ENCODE results near the gene METAP2. TPM values are rescaled to one million over a fixed set of nuclear protein-coding genes. Genes with fewer than 3 reads are reported as not detected.

Gene METAP2
- total RNA-seq, 1 donor from 2014 or later, result 62.2 TPM

DNA sequence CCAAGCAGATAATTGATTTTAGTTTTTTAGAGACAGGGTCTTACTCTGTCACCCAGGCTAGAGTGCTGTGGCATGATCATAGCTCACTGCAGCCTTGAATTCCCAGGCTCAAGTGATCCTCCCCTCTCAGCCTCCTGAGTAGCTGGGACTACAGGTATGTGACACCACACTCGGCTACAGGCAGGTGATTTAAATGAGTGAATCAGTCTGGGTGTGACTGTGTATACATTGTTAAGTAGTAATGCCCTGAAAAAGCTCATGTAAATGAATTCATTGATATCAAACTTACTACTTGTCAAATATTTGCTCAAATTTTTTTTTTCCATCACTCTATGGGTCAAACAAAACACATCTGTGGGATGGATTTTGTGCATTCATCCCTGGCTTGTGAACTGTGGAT lies 83.7 kb downstream of the METAP2 start:
- DNase-seq (ENCODE audit: low read depth), result no peak
- Histone ChIP-seq H3K27me3 (ENCODE audit: control insufficient read depth, insufficient read depth, low read length) (no peaks in the 10 kb centered on the region), H3K4me3 (ENCODE audit: low read depth, low read length) (no peak overlapping the region), H3K36me3 (ENCODE audit: control insufficient read depth, insufficient read depth, low read length) (no peaks in the 10 kb centered on the region)
- TF ChIP-seq, protein P1, sequence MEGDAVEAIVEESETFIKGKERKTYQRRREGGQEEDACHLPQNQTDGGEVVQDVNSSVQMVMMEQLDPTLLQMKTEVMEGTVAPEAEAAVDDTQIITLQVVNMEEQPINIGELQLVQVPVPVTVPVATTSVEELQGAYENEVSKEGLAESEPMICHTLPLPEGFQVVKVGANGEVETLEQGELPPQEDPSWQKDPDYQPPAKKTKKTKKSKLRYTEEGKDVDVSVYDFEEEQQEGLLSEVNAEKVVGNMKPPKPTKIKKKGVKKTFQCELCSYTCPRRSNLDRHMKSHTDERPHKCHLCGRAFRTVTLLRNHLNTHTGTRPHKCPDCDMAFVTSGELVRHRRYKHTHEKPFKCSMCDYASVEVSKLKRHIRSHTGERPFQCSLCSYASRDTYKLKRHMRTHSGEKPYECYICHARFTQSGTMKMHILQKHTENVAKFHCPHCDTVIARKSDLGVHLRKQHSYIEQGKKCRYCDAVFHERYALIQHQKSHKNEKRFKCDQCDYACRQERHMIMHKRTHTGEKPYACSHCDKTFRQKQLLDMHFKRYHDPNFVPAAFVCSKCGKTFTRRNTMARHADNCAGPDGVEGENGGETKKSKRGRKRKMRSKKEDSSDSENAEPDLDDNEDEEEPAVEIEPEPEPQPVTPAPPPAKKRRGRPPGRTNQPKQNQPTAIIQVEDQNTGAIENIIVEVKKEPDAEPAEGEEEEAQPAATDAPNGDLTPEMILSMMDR (IDR thresholded peaks at IDR 0.05; ENCODE audit: insufficient read depth, low read length, poor library complexity, severe bottlenecking), result no peak

Other genes with a start within 250 kb of the METAP2 start
- gene USP44, start 77.3 kb downstream of the METAP2 start, total RNA-seq, result 0.89 and 1.3 TPM in 2 replicates